Esophagus muscularis mucosa (tissue), 3 donors: ENCODE measurements around the gene ANKRD2.

Source experiments
- POLR2AphosphoS5 ChIP-seq, 2 donors: sonication (generic); formaldehyde crosslinking; IDR thresholded peaks; one replicate each; pipeline ENCODE4 v1.6.1; 2017; ENCODE audit warnings: antibody characterized with exemption in 2 of 2
- TF ChIP-seq, protein P1 (sequence below), 3 experiments: fragments of 200-600 bp in 2 of 3; fragments of 450-650 bp in 1 of 3; sonication (generic) in 2 of 3; IDR thresholded peaks; one replicate each; pipeline ENCODE4 v1.5.1; 2017 to 2019; ENCODE audit warnings: antibody characterized with exemption in 3 of 3, mild to moderate bottlenecking in 2 of 3, moderate library complexity in 1 of 3

DNA sequence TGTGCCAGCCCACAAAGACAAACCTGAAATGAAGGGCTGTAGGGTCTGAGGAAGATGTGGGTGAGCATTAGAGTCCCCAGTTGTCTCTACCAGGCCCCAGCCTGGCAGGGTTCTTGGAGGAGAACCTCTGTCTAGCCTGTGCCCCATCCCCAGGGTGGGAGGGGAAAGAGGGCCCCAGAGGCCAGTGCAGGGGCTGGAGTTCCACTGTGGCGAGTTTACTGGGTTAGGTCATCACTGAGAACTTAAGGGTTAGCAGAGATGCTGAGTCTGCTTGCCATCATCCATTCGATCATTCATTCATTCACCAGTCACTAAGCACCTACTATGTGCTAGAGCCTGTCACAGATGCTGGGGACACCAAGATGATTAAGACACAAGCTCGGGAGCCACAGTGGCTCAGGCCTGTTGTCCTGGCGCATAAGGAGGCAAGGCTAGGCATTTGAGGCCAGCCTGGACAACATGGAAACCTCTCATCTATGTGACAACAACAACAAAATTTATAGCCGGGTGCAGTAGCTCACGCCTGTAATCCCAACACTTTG, 2.6 kb downstream of the ANKRD2 start:
- TF ChIP-seq, protein P1, sequence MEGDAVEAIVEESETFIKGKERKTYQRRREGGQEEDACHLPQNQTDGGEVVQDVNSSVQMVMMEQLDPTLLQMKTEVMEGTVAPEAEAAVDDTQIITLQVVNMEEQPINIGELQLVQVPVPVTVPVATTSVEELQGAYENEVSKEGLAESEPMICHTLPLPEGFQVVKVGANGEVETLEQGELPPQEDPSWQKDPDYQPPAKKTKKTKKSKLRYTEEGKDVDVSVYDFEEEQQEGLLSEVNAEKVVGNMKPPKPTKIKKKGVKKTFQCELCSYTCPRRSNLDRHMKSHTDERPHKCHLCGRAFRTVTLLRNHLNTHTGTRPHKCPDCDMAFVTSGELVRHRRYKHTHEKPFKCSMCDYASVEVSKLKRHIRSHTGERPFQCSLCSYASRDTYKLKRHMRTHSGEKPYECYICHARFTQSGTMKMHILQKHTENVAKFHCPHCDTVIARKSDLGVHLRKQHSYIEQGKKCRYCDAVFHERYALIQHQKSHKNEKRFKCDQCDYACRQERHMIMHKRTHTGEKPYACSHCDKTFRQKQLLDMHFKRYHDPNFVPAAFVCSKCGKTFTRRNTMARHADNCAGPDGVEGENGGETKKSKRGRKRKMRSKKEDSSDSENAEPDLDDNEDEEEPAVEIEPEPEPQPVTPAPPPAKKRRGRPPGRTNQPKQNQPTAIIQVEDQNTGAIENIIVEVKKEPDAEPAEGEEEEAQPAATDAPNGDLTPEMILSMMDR (IDR thresholded peaks at IDR 0.05): no peak
- TF ChIP-seq POLR2AphosphoS5 (IDR thresholded peaks at IDR 0.05): no peak
